Measurements from ENCODE around the gene BUD31. TPM values are rescaled to one million over a fixed set of nuclear protein-coding genes. Genes with fewer than 3 reads are reported as not detected.
A peak's percentile ranks its signal among the peaks of the same experiment; 100 is the strongest.

BUD31 gene
- total RNA-seq, 1 donor from 2014 or later: 131 TPM

DNA sequence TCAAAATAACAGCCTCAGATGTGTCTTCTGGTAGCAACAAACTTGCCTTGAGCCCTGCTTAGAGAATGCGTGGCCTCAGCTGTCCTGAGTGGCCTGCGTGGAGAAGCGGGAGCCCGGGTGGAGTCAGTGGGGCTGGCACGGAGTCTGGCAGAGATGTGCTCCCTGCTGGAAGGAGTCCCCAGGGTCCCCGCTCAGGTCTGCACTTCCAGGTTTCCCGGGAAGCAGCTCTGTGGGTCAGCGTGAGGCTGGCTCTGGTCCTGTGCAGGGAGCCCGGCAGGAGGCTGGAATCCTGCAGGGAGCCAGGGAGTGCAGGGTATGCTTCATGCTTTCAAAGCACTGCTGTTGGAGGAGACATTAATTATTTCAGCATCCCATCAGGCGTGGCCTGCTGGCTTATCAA, 40.1 kb downstream of the BUD31 start:
- no peaks in the 10 kb centered on the region for H3K9me3 Mint-ChIP-seq (ENCODE audit: unreplicated experiment)
- no peak overlapping the region for H3K4me3 Mint-ChIP-seq (ENCODE audit: unreplicated experiment)
- TF ChIP-seq, protein P1, sequence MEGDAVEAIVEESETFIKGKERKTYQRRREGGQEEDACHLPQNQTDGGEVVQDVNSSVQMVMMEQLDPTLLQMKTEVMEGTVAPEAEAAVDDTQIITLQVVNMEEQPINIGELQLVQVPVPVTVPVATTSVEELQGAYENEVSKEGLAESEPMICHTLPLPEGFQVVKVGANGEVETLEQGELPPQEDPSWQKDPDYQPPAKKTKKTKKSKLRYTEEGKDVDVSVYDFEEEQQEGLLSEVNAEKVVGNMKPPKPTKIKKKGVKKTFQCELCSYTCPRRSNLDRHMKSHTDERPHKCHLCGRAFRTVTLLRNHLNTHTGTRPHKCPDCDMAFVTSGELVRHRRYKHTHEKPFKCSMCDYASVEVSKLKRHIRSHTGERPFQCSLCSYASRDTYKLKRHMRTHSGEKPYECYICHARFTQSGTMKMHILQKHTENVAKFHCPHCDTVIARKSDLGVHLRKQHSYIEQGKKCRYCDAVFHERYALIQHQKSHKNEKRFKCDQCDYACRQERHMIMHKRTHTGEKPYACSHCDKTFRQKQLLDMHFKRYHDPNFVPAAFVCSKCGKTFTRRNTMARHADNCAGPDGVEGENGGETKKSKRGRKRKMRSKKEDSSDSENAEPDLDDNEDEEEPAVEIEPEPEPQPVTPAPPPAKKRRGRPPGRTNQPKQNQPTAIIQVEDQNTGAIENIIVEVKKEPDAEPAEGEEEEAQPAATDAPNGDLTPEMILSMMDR (IDR thresholded peaks at IDR 0.05): no peak
- no peaks in the 10 kb centered on the region for H3K27me3 Mint-ChIP-seq (ENCODE audit: unreplicated experiment)
- no peaks in the 10 kb centered on the region for H3K4me1 Mint-ChIP-seq (ENCODE audit: unreplicated experiment)
- H3K27ac Mint-ChIP-seq (ENCODE audit: unreplicated experiment): no peak overlapping the region
- H3K36me3 Mint-ChIP-seq (ENCODE audit: unreplicated experiment): peaks cover 42% of the 10 kb centered on the region
- no peak for DNase-seq (ENCODE audit: extremely low spot score, unreplicated experiment)

DNA sequence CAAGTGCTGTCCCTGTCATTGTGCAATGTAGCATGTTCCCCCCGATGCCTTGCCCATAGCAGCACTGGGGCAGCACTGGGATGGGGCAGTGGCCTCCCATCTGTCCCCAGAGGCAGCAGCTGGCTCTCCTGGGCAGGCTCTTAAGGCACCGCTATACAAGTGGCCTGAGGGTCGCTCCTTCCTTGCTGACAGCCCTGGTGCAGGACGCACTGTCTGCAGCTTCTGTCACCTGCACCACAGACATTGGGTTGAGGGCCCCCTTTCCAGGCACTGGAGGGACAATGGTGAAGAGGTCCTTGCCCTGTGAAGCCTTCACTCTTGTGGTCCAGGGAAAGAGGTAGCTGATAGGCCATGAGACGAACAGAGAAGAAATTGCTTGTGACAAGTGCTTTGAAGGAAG, 40.6 kb downstream of the BUD31 start:
- no peaks in the 10 kb centered on the region for H3K9me3 Mint-ChIP-seq (ENCODE audit: unreplicated experiment)
- TF ChIP-seq, protein P1 (IDR thresholded peaks at IDR 0.05): no peak
- H3K4me3 Mint-ChIP-seq (ENCODE audit: unreplicated experiment): no peak overlapping the region
- H3K4me1 Mint-ChIP-seq (ENCODE audit: unreplicated experiment): no peaks in the 10 kb centered on the region
- no peak for DNase-seq (ENCODE audit: extremely low spot score, unreplicated experiment)
- peaks cover 43% of the 10 kb centered on the region for H3K36me3 Mint-ChIP-seq (ENCODE audit: unreplicated experiment)
- H3K27me3 Mint-ChIP-seq (ENCODE audit: unreplicated experiment): no peaks in the 10 kb centered on the region
- no peak overlapping the region for H3K27ac Mint-ChIP-seq (ENCODE audit: unreplicated experiment)

DNA sequence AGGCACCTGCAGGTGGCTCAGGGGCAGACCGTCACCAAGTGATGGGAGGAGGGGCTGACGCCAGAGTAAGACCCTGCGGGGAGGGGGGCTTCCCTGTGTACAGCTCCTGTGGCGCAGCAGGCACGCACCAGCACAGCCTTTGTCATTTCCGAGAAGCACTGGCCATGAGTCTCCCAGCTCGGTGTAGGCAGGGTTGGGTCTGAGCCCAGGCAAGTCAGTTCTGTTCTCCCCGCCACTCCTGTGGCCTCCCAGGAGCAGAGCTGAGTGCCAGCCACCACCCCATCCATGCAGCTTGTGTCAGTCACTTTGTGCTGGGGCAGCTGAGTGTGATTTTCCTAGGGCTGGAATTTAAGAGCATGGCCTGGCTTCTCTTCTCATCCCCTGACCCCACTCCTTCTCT, 43.2 kb downstream of the BUD31 start:
- H3K4me3 Mint-ChIP-seq (ENCODE audit: unreplicated experiment): no peak overlapping the region
- TF ChIP-seq, protein P1 (IDR thresholded peaks at IDR 0.05): no peak
- DNase-seq (ENCODE audit: extremely low spot score, unreplicated experiment): no peak
- H3K27me3 Mint-ChIP-seq (ENCODE audit: unreplicated experiment): no peaks in the 10 kb centered on the region
- peaks cover 39% of the 10 kb centered on the region for H3K36me3 Mint-ChIP-seq (ENCODE audit: unreplicated experiment)
- H3K9me3 Mint-ChIP-seq (ENCODE audit: unreplicated experiment): no peaks in the 10 kb centered on the region
- H3K27ac Mint-ChIP-seq (ENCODE audit: unreplicated experiment): peak overlapping the region; percentile 18
- no peaks in the 10 kb centered on the region for H3K4me1 Mint-ChIP-seq (ENCODE audit: unreplicated experiment)

DNA sequence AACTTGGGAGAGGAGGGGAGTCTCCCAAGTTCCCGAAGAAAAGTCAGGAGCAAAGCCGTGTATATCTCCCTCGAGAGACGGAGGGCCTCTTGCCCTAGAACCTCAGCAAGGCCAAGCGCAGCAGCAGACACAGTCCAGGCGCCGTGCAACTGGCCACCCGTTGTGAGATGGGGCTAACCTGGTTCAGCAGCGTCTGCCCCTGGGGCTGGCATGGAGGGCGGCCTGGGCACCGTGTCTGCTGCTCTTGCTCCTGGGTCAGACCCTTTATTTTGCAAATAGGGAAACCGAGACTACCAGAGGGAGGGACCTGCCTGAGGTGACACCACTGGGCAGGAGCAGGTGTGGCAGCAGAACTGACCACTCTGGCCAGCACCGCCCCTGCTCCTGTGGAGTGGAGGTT, 43.8 kb downstream of the BUD31 start:
- no peaks in the 10 kb centered on the region for H3K27me3 Mint-ChIP-seq (ENCODE audit: unreplicated experiment)
- no peaks in the 10 kb centered on the region for H3K9me3 Mint-ChIP-seq (ENCODE audit: unreplicated experiment)
- H3K27ac Mint-ChIP-seq (ENCODE audit: unreplicated experiment): no peak overlapping the region
- peaks cover 41% of the 10 kb centered on the region for H3K36me3 Mint-ChIP-seq (ENCODE audit: unreplicated experiment)
- no peaks in the 10 kb centered on the region for H3K4me1 Mint-ChIP-seq (ENCODE audit: unreplicated experiment)
- TF ChIP-seq, protein P1 (IDR thresholded peaks at IDR 0.05): no peak
- H3K4me3 Mint-ChIP-seq (ENCODE audit: unreplicated experiment): no peak overlapping the region
- DNase-seq (ENCODE audit: extremely low spot score, unreplicated experiment): no peak

DNA sequence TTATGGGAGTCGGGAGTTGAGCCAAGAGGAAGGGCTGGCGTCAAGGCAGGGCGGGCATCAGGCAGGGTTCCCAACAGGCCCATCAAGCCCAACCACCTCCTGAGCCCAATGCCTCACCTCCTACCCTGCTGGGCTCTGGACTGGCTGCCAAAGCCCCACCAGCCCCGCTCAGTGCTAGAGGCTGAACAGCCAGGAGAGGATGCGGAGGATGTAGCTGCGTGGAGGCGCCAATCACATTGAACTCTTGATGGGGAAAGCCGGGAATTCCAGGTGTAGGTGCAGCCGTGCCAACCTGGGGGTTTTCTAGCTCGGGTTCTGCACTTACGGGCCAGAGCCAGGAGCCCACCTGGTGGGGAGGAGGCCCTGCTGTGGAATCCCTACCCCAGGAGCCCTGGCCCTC, 44.3 kb downstream of the BUD31 start:
- Mint-ChIP-seq H3K36me3 (ENCODE audit: unreplicated experiment) (peaks cover 36% of the 10 kb centered on the region), H3K4me3 (ENCODE audit: unreplicated experiment) (no peak overlapping the region), H3K27ac (ENCODE audit: unreplicated experiment) (no peak overlapping the region), H3K27me3 (ENCODE audit: unreplicated experiment) (no peaks in the 10 kb centered on the region), H3K4me1 (ENCODE audit: unreplicated experiment) (no peaks in the 10 kb centered on the region), H3K9me3 (ENCODE audit: unreplicated experiment) (no peaks in the 10 kb centered on the region)
- TF ChIP-seq, protein P1 (IDR thresholded peaks at IDR 0.05): no peak
- DNase-seq (ENCODE audit: extremely low spot score, unreplicated experiment): no peak
